Measurements from ENCODE around the gene RBFOX2.

The RBFOX2 gene

GRCh38 chr22:35688913-35689675 lies 339.5 kb downstream of the RBFOX2 start:
- H3K4me1 ChIP-seq (ENCODE audit: control insufficient read depth, insufficient read depth, low read length), result no peaks in the 10 kb centered on the region
- no peak overlapping the region for H3K27ac ChIP-seq (ENCODE audit: low read depth, low read length)
- H3K4me3 ChIP-seq (ENCODE audit: low read length), result no peak overlapping the region
- no peaks in the 10 kb centered on the region for H3K27me3 ChIP-seq (ENCODE audit: control insufficient read depth, insufficient read depth, low read length)
- no peak overlapping the region for H3K9ac ChIP-seq (ENCODE audit: low read length)
- no peaks in the 10 kb centered on the region for H3K36me3 ChIP-seq (ENCODE audit: control insufficient read depth, insufficient read depth, low read length)
